Measurements from ENCODE around the gene GAREM1.
"Not testable (repeated sequence)": the region's sequence is repeated elsewhere in the genome, so short reads cannot be mapped to it uniquely, and the experiment has no call there.

Gene GAREM1

GRCh38 chr18:32258148-32258547, 212.5 kb downstream of the GAREM1 start:
- no peak for DNase-seq (ENCODE audit: low read depth in 2 of 2)

GRCh38 chr18:32257084-32257785, 213.4 kb downstream of the GAREM1 start:
- no peak for DNase-seq (ENCODE audit: low read depth in 2 of 2)

GRCh38 chr18:32255570-32255969, 215.1 kb downstream of the GAREM1 start:
- no peak for DNase-seq (ENCODE audit: low read depth in 2 of 2)

GRCh38 chr18:32252141-32252860, 218.4 kb downstream of the GAREM1 start:
- DNase-seq (ENCODE audit: low read depth in 2 of 2): no peak

- DNase-seq (ENCODE audit: low read depth in 2 of 2): no peak
Observed at GRCh38 chr18:32251466-32251865, 219.2 kb downstream of the GAREM1 start.

- DNase-seq (ENCODE audit: low read depth in 2 of 2): no peak
Observed at GRCh38 chr18:32249147-32249929, 221.3 kb downstream of the GAREM1 start.

GRCh38 chr18:32244881-32245280, 225.8 kb downstream of the GAREM1 start:
- no peak for DNase-seq (ENCODE audit: low read depth in 2 of 2)

GRCh38 chr18:32243358-32243757, 227.3 kb downstream of the GAREM1 start:
- no peak for DNase-seq (ENCODE audit: low read depth in 2 of 2)

GRCh38 chr18:32242395-32242794, 228.3 kb downstream of the GAREM1 start:
- no peak for DNase-seq (ENCODE audit: low read depth in 2 of 2)

- DNase-seq (ENCODE audit: low read depth in 2 of 2): no peak
Observed at GRCh38 chr18:32238635-32239268, 231.9 kb downstream of the GAREM1 start.

- no peak for DNase-seq (ENCODE audit: low read depth in 2 of 2)
Observed at GRCh38 chr18:32237049-32237448, 233.6 kb downstream of the GAREM1 start.

GRCh38 chr18:32233348-32233747, 237.3 kb downstream of the GAREM1 start:
- not testable (repeated sequence) for DNase-seq (ENCODE audit: low read depth in 2 of 2)

GRCh38 chr18:32219431-32220018, 251.2 kb downstream of the GAREM1 start:
- DNase-seq (ENCODE audit: low read depth in 2 of 2): no peak

- DNase-seq (ENCODE audit: low read depth in 2 of 2): no peak
Observed at GRCh38 chr18:32216390-32216789, 254.3 kb downstream of the GAREM1 start.

GRCh38 chr18:32213693-32214092, 257.0 kb downstream of the GAREM1 start:
- no peak for DNase-seq (ENCODE audit: low read depth in 2 of 2)

Data from stimulated activated CD8-positive, alpha-beta memory T cell treated with anti-CD3 and anti-CD28 coated beads, Interleukin-2, amount 100 ng/mL, for 48 hours (primary cell).